ENCODE measurements around the gene SOX5.

DNA sequence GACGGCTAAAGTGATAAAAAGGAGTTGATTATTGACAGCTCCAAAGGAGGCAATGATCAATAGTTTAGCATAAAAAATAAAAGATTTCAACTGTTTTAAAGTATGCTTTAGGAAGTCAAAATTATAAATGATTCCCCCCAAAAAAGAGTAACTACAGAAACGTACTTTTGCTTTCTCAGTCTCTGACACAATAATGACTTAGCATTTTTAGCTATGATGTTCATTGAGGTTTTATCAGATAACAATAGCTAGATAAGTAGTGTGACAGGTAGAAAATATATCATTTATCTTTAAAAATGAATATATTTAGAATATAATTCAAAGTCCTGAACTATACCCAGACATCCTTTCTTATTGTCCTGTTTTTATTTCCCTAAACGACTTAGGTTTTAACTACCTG lies 352.9 kb downstream of the SOX5 start:
- TF ChIP-seq, protein P1, sequence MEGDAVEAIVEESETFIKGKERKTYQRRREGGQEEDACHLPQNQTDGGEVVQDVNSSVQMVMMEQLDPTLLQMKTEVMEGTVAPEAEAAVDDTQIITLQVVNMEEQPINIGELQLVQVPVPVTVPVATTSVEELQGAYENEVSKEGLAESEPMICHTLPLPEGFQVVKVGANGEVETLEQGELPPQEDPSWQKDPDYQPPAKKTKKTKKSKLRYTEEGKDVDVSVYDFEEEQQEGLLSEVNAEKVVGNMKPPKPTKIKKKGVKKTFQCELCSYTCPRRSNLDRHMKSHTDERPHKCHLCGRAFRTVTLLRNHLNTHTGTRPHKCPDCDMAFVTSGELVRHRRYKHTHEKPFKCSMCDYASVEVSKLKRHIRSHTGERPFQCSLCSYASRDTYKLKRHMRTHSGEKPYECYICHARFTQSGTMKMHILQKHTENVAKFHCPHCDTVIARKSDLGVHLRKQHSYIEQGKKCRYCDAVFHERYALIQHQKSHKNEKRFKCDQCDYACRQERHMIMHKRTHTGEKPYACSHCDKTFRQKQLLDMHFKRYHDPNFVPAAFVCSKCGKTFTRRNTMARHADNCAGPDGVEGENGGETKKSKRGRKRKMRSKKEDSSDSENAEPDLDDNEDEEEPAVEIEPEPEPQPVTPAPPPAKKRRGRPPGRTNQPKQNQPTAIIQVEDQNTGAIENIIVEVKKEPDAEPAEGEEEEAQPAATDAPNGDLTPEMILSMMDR (conservative IDR thresholded peaks at IDR 0.05; ENCODE audit: low read depth in 2 of 2) = no peak
- TF ChIP-seq, protein P2, sequence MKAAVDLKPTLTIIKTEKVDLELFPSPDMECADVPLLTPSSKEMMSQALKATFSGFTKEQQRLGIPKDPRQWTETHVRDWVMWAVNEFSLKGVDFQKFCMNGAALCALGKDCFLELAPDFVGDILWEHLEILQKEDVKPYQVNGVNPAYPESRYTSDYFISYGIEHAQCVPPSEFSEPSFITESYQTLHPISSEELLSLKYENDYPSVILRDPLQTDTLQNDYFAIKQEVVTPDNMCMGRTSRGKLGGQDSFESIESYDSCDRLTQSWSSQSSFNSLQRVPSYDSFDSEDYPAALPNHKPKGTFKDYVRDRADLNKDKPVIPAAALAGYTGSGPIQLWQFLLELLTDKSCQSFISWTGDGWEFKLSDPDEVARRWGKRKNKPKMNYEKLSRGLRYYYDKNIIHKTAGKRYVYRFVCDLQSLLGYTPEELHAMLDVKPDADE (IDR thresholded peaks at IDR 0.05) = no peak
- TF ChIP-seq JUNB (IDR thresholded peaks at IDR 0.05; ENCODE audit: unreplicated experiment) = no peak
- TF ChIP-seq ZNF331 (CRISPR knock-in tag; IDR thresholded peaks at IDR 0.05; ENCODE audit: low read depth) = no peak
- TF ChIP-seq EZH2phosphoT487 (IDR thresholded peaks at IDR 0.05; ENCODE audit: unreplicated experiment) = no peak
- TF ChIP-seq POLR2AphosphoS5 (IDR thresholded peaks at IDR 0.05; ENCODE audit: low read depth) = no peak
- TF ChIP-seq EZH2 (IDR thresholded peaks at IDR 0.05; ENCODE audit: low read depth, unreplicated experiment) = no peak
- TF ChIP-seq, protein P3, sequence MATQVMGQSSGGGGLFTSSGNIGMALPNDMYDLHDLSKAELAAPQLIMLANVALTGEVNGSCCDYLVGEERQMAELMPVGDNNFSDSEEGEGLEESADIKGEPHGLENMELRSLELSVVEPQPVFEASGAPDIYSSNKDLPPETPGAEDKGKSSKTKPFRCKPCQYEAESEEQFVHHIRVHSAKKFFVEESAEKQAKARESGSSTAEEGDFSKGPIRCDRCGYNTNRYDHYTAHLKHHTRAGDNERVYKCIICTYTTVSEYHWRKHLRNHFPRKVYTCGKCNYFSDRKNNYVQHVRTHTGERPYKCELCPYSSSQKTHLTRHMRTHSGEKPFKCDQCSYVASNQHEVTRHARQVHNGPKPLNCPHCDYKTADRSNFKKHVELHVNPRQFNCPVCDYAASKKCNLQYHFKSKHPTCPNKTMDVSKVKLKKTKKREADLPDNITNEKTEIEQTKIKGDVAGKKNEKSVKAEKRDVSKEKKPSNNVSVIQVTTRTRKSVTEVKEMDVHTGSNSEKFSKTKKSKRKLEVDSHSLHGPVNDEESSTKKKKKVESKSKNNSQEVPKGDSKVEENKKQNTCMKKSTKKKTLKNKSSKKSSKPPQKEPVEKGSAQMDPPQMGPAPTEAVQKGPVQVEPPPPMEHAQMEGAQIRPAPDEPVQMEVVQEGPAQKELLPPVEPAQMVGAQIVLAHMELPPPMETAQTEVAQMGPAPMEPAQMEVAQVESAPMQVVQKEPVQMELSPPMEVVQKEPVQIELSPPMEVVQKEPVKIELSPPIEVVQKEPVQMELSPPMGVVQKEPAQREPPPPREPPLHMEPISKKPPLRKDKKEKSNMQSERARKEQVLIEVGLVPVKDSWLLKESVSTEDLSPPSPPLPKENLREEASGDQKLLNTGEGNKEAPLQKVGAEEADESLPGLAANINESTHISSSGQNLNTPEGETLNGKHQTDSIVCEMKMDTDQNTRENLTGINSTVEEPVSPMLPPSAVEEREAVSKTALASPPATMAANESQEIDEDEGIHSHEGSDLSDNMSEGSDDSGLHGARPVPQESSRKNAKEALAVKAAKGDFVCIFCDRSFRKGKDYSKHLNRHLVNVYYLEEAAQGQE (IDR thresholded peaks at IDR 0.05; ENCODE audit: unreplicated experiment) = no peak
- TF ChIP-seq STAT1 (IDR thresholded peaks at IDR 0.05; ENCODE audit: unreplicated experiment) = no peak
- TF ChIP-seq CREB1 (CRISPR knock-in tag; IDR thresholded peaks at IDR 0.05; ENCODE audit: low read depth) = no peak
- no peak for TF ChIP-seq ZNF114 (CRISPR knock-in tag; IDR thresholded peaks at IDR 0.05)
